Dendritic cell treated with granulocyte-macrophage colony-stimulating factor and Interleukin-4, amounts not matched to agents 40 ng/mL and 50 ng/mL, for 4 days (primary cell): Measurements from ENCODE around the gene NRDC.
"Not testable (repeated sequence)": the region's sequence is repeated elsewhere in the genome, so short reads cannot be mapped to it uniquely, and the experiment has no call there.

Experiments
- H3K27ac Mint-ChIP-seq: one replicate; pipeline ENCODE4 v1.8.0; 2022; ENCODE audit warnings: mild to moderate bottlenecking, mixed read lengths
- H3K27me3 Mint-ChIP-seq: one replicate; pipeline ENCODE4 v1.8.0; 2022; ENCODE audit warnings: mild to moderate bottlenecking, mixed read lengths
- H3K36me3 Mint-ChIP-seq: one replicate; pipeline ENCODE4 v1.8.0; 2022; ENCODE audit warnings: low read depth, mixed read lengths
- H3K4me1 Mint-ChIP-seq: one replicate; pipeline ENCODE4 v1.8.0; 2022; ENCODE audit warnings: low read depth, mixed read lengths
- H3K4me3 Mint-ChIP-seq: one replicate; pipeline ENCODE4 v1.8.0; 2022; ENCODE audit warnings: mild to moderate bottlenecking, moderate library complexity, mixed read lengths
- H3K9me3 Mint-ChIP-seq: one replicate; pipeline ENCODE4 v1.8.0; 2022; ENCODE audit warnings: mixed read lengths
- intact Hi-C: fragments of 100-400 bp; cut with micrococcal nuclease; formaldehyde crosslinking; loops from one replicate; pipeline ENCODE4 v1.15.0; 2022

Gene NRDC

DNA sequence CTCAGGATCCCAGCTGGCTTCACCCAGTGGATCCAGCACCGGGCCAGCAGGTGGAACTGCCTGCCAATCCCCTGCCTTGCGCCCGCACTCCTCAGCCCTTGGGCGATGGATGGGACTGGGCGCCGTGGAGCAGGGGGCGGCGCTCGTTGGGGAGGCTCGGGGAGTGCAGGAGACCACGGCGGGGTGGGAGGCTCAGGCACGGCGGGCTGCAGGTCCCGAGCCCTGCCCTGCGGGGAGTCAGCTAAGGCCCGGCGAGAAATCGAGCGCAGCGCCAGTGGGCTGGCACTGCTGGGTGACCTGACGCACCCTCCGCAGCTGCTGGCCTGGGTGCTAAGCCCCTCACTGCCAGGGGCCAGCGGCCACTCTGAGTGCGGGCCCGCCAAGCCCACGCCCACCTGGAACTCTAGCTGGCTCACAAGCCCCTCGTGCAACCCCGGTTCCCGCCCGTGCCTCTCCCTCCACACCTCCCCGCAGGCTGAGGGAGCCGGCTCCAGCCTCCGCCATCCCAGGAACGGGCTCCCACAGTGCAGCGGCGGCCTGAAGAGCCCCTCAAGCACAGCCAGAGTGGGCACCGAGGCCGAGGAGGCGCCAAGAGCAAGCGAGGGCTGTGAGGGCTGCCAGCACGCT is 31.1 kb downstream of the NRDC start:
- Mint-ChIP-seq H3K4me3 (no peak overlapping the region), H3K27ac (no peak overlapping the region), H3K27me3 (no peaks in the 10 kb centered on the region), H3K36me3 (peaks cover 40% of the 10 kb centered on the region), H3K9me3 (no peaks in the 10 kb centered on the region), H3K4me1 (peaks cover 7% of the 10 kb centered on the region)
- intact Hi-C loops: no loop called here

DNA sequence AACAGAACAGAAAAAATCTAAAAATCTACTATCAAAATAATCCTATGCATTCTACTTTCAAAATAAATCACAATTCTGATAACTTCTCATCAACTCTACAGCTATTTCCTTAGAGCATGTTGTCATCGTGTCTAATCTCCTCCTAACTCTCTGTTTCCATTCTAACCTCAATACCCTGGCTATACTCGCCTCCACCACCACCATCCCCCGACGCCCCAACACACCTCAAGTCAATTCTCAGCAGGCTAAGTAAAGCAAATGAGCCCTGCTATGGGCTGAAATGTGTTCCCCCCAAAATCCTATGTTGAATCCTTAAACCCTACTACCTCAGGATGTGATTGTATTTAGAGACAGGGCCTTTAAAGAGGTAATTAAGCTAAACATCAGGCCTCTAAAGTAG is 34.6 kb downstream of the NRDC start:
- Mint-ChIP-seq H3K4me1 (peaks cover 6% of the 10 kb centered on the region), H3K4me3 (no peak overlapping the region), H3K9me3 (no peaks in the 10 kb centered on the region), H3K27me3 (no peaks in the 10 kb centered on the region), H3K36me3 (peaks cover 46% of the 10 kb centered on the region), H3K27ac (no peak overlapping the region)
- intact Hi-C loops: no loop called here

DNA sequence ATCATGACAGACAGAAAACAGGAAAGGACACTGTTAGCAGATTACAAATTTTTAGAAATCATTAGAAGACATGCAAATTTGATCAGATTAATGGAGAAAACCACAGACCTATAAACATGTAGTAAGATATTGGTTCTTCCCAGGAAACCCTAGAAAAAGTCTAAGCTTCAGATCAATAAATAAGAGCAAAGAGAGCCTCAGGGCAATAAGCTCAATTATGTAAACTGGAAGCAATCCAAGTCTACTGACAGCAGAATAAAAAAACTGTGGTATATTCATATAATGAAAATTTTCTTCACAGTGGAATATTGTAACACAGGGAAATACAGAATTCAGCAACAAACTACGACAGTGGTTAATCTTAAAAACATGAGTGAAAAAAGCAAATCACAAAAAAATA is 36.3 kb downstream of the NRDC start:
- H3K4me1 Mint-ChIP-seq: peaks cover 6% of the 10 kb centered on the region
- no peak overlapping the region for H3K4me3 Mint-ChIP-seq
- no peaks in the 10 kb centered on the region for H3K9me3 Mint-ChIP-seq
- no peaks in the 10 kb centered on the region for H3K27me3 Mint-ChIP-seq
- intact Hi-C loops: no loop called here
- peaks cover 54% of the 10 kb centered on the region for H3K36me3 Mint-ChIP-seq
- no peak overlapping the region for H3K27ac Mint-ChIP-seq

DNA sequence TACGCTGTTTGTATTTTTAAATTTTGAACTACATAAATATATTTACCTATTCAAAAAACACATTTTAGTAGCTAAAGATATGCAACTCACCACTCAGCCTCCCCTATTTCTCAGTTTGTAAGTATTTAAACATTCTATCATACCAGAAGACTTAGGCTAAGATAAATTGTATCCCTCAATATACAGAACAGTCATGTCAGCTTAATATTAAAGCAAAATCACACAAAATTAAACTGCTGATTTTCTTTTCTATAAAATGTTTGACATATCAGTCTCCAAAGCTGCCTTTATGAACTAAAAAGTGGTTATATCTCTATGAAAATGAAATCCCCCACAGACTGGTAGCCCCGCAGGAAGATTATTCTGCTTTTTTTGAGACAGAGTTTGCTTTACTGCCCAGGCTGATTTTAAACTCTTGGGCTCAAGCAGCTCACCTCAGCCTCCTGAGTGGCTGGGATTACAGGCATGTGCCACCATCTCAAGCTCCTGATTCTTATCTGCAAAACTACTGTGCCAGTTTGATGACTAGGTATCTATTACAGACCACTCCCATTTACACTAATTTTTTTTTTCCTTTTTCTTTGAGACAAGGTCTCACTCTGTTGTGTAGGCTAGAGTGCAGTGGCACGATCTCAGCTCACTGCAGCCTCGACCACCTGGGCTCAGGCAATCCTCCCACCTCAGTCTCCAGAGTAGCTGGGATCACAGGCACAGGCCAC is 37.6 kb downstream of the NRDC start:
- intact Hi-C loops: no loop called here
- peaks cover 52% of the 10 kb centered on the region for H3K36me3 Mint-ChIP-seq
- peaks cover 6% of the 10 kb centered on the region for H3K4me1 Mint-ChIP-seq
- no peak overlapping the region for H3K4me3 Mint-ChIP-seq
- no peaks in the 10 kb centered on the region for H3K9me3 Mint-ChIP-seq
- H3K27me3 Mint-ChIP-seq: no peaks in the 10 kb centered on the region
- H3K27ac Mint-ChIP-seq: peak overlapping the region; percentile 35

DNA sequence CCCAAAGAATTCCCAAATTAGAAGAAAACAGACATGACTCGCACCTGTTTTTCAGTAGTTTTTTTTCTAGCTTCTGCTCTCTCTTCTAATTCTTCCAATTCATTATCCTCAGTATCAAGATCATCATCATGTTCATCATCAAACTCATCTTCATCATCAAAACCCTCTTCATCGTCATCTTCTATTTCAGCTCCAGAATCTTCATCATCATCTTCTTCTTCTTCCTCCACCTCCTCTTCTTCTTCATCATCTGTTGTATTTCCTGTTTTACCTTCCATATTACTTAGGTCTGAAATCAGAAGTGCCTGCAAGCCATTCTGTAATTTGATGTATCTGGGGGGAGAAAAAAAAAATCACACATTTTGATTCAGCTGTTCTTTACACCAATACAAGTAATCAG is 38.3 kb downstream of the NRDC start:
- peaks cover 52% of the 10 kb centered on the region for H3K36me3 Mint-ChIP-seq
- intact Hi-C loops: no loop called here
- H3K27me3 Mint-ChIP-seq: no peaks in the 10 kb centered on the region
- H3K4me3 Mint-ChIP-seq: no peak overlapping the region
- no peak overlapping the region for H3K27ac Mint-ChIP-seq
- H3K9me3 Mint-ChIP-seq: no peaks in the 10 kb centered on the region
- H3K4me1 Mint-ChIP-seq: peaks cover 6% of the 10 kb centered on the region

DNA sequence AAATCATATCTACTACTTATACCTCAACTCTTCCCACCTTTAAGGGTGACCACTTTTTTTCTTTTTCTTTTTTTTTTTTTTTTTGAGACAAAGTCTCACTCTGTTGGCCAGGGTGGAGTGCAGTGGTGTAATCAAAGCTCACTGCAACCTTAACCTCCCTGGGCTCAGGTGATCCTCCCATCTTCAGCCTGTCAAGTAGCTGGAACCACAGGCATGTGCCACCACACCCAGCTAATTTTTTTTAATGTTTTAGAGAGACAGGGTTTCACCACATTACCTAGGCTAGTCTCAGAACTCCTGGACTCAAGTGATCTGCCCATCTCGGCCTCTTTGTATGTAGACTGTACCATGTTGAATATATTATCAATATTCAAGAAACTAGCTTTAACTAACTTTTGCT is 39.4 kb downstream of the NRDC start:
- peaks cover 6% of the 10 kb centered on the region for H3K4me1 Mint-ChIP-seq

DNA sequence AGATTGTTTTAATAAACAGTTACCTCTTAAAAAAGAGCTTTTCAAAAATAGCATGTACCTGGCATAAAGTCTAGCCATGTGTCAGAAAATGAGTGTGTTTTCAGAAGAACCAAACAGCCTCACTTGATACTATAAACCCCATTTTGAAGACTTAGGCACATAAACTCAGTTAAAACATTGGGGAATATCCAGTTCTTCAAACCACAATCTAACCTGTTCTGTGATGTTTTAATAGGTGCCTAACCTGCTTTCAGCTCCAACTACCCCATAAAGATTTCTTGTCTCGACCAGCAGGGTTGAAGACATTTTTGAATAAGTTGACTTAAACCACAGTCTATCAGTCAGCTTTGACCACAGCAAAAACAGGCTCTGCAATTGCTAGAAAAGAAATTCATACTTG is 41.3 kb downstream of the NRDC start:
- intact Hi-C loops: no loop called here
- Mint-ChIP-seq H3K27ac (no peak overlapping the region), H3K27me3 (no peaks in the 10 kb centered on the region), H3K4me3 (no peak overlapping the region), H3K9me3 (no peaks in the 10 kb centered on the region), H3K4me1 (peaks cover 6% of the 10 kb centered on the region), H3K36me3 (peaks cover 73% of the 10 kb centered on the region)

More for the DNA sequence above, 39.4 kb downstream of the NRDC start:
- H3K9me3 Mint-ChIP-seq: no peaks in the 10 kb centered on the region
- H3K27me3 Mint-ChIP-seq: no peaks in the 10 kb centered on the region
- H3K4me3 Mint-ChIP-seq: no peak overlapping the region
- H3K36me3 Mint-ChIP-seq: peaks cover 58% of the 10 kb centered on the region
- intact Hi-C loops: no loop called here
- no peak overlapping the region for H3K27ac Mint-ChIP-seq

DNA sequence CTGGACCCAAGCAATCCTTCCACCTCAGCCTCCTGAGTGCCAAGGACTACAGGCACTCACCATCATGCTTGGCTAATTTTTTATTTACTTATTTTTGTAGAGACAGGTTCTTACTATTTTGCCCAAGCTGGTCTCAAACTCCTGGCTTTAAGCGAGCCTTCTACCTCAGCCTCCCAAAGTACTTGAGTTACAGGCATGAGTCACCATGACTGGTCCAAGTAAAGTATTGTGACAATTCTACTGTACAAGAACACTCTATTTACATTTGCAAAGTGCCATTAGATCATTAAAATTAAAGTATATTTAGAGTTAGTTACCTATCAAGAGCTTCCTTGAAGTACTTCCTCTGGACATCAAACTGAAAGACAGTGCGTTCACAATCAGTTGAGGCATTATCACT is 44.8 kb downstream of the NRDC start:
- Mint-ChIP-seq H3K4me3 (no peak overlapping the region), H3K36me3 (peaks cover 83% of the 10 kb centered on the region), H3K27me3 (no peaks in the 10 kb centered on the region), H3K9me3 (no peaks in the 10 kb centered on the region), H3K4me1 (no peaks in the 10 kb centered on the region), H3K27ac (no peak overlapping the region)
- intact Hi-C loops: no loop called here

DNA sequence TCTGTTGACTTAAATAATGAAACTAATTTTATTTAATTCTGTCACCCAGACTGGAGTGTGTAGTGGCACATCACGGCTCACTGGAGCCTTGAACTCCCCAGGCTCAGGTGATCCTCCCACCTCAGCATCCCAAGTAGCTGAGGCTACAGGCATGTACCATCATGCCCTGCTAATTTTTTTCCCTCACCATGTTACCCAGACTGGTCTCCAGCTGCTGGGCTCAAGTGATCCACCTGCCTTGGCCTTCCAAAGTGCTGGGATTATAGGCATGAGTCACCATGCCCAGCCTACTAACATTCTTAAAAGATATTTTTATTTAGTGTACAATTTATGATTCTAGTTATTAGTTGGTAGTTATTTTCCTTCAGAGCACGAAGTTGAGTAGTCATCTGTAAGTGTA is 49.5 kb downstream of the NRDC start:
- Mint-ChIP-seq H3K36me3 (peaks cover 68% of the 10 kb centered on the region), H3K4me3 (no peak overlapping the region), H3K4me1 (no peaks in the 10 kb centered on the region), H3K27me3 (no peaks in the 10 kb centered on the region), H3K9me3 (no peaks in the 10 kb centered on the region), H3K27ac (no peak overlapping the region)
- intact Hi-C loops: no loop called here

DNA sequence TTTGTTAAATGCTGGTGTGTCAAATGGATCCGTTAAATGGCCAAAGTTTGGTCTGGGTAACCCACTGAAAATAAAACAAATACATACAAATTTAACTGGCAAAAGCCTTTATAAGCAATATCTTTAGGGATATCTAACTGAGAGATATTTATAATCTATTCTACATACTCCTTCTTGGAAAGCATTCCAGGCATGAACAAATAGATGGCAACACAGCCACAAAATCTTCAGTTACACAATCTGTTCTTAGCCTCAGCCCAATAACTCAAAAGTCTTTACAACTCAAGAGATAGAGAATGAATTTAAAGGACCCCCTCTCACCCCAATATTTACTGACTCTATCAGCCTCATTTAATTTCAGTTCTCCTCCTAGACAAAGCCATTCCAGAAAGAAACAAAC is 58.7 kb downstream of the NRDC start:
- H3K4me3 Mint-ChIP-seq: no peak overlapping the region
- no peak overlapping the region for H3K27ac Mint-ChIP-seq
- H3K36me3 Mint-ChIP-seq: peaks cover 70% of the 10 kb centered on the region
- no peaks in the 10 kb centered on the region for H3K4me1 Mint-ChIP-seq
- no peaks in the 10 kb centered on the region for H3K9me3 Mint-ChIP-seq
- intact Hi-C loops: loop anchor here (10.0 kb wide), 1 partner anchor 405 kb away; no protein-coding TSS in a partner anchor
- H3K27me3 Mint-ChIP-seq: no peaks in the 10 kb centered on the region

DNA sequence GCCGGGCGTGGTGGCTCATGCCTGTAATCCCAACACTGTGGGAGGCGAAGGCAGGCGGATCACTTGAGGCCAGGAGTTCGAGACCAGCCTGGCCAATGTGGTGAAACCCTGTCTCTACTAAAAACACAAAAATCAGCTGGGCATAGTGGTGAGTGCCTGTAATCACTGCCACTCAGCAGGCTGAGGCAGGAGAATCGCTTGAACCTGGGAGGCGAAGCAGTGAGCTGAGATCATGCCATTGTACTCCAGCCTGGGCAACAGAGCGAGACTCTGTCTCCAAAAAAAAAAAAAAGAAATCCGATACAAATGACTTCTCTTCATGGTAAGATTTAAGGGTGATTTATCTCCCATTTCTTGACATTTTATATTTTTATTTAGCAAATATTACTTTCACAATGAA is 59.5 kb downstream of the NRDC start:
- not testable (repeated sequence) for H3K27me3 Mint-ChIP-seq, H3K27ac Mint-ChIP-seq, H3K4me3 Mint-ChIP-seq, H3K9me3 Mint-ChIP-seq, H3K4me1 Mint-ChIP-seq
- peaks cover 71% of the 10 kb centered on the region for H3K36me3 Mint-ChIP-seq
- intact Hi-C loops: loop anchor here (10.0 kb wide), 1 partner anchor 404 kb away; no protein-coding TSS in a partner anchor

DNA sequence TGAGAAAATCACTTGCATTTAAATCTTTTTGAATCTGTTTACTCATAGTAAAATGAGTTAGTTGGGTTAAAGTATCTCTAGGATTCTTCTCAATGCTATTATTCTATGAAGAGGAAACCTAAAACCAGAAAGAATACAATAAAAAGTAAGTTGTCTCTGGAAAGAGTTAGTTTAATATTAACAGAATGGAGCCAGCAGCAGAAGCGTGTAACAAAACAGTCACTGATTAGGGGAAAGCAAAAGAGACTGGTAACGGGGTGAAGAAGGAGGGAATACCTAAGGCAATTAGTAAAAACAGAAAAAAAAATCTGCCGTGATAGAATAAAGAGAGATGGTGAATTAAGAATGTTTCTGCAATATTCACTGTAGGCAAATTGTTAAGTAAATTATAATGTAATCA is 60.0 kb downstream of the NRDC start:
- H3K4me3 Mint-ChIP-seq: no peak overlapping the region
- H3K4me1 Mint-ChIP-seq: no peaks in the 10 kb centered on the region
- peaks cover 76% of the 10 kb centered on the region for H3K36me3 Mint-ChIP-seq
- intact Hi-C loops: loop anchor here (10.0 kb wide), 1 partner anchor 404 kb away; no protein-coding TSS in a partner anchor
- H3K9me3 Mint-ChIP-seq: no peaks in the 10 kb centered on the region
- no peak overlapping the region for H3K27ac Mint-ChIP-seq
- no peaks in the 10 kb centered on the region for H3K27me3 Mint-ChIP-seq

DNA sequence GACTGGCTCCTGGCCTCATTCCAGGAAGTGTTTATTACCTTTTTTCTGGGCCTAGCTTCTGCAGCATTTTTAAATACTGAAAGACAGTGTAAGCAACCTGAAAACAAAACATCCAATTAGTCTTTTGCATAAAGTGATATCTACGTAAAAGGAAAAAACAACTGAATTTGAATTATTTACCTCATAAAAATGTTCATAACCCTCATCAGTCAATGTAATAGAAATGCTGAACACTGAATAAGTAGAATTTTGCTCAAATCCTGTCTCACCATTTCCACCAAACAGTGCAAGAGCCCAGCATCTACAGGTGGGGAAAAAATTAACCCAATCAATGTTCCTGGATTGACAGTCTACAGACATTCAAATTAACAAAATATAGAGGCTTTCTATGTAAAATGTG is 64.0 kb downstream of the NRDC start:
- H3K36me3 Mint-ChIP-seq: peaks cover 68% of the 10 kb centered on the region
- H3K9me3 Mint-ChIP-seq: no peaks in the 10 kb centered on the region
- intact Hi-C loops: loop anchor here (10.0 kb wide), 1 partner anchor 400 kb away; no protein-coding TSS in a partner anchor

DNA sequence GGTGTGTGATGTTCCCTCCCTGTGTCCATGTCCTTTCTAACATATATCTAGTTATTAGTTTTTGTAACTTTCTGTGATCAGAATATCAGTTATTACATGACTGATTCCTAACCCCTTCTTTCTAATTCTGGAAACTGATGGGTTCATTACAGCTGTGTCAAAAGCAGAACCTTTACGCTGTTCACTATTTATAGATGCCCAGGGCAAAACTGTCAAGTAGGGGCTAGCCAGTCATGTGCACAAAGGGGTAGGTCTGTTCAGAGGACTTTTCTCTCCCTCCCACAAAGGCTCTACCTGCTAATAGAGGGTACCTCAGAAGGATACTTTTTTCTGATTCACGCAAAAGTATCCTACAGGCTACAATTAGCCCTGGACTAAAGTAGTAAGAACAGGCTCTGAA is 79.2 kb downstream of the NRDC start:
- no peaks in the 10 kb centered on the region for H3K9me3 Mint-ChIP-seq
- no peaks in the 10 kb centered on the region for H3K27me3 Mint-ChIP-seq
- intact Hi-C loops: no loop called here
- peaks cover 89% of the 10 kb centered on the region for H3K36me3 Mint-ChIP-seq
- H3K4me3 Mint-ChIP-seq: no peak overlapping the region
- H3K4me1 Mint-ChIP-seq: no peaks in the 10 kb centered on the region
- H3K27ac Mint-ChIP-seq: no peak overlapping the region

More for the DNA sequence above, 64.0 kb downstream of the NRDC start:
- Mint-ChIP-seq H3K4me1 (no peaks in the 10 kb centered on the region), H3K27me3 (no peaks in the 10 kb centered on the region), H3K27ac (no peak overlapping the region), H3K4me3 (no peak overlapping the region)

DNA sequence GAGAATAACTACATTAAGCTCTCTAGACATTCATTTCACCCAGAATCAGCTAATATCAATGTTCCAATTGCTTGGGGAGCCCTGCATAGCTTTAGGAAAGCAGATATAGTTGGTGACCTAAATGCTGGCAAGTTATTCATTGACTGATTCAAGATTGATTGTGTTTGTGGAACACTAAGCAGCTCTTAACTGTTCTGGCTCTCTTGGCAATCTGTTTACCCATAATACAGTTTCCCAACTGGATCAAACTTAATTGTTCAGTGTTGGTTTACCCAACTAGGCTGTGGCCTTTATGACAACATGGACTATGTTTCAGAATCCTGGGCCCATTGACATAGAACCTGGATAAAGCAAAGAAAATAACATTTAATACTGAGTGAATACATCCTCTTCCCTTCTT is 83.7 kb downstream of the NRDC start:
- H3K4me3 Mint-ChIP-seq: no peak overlapping the region
- no peak overlapping the region for H3K27ac Mint-ChIP-seq
- no peaks in the 10 kb centered on the region for H3K9me3 Mint-ChIP-seq
- H3K27me3 Mint-ChIP-seq: no peaks in the 10 kb centered on the region
- intact Hi-C loops: no loop called here
- peaks cover 16% of the 10 kb centered on the region for H3K4me1 Mint-ChIP-seq
- H3K36me3 Mint-ChIP-seq: peaks cover 89% of the 10 kb centered on the region
